Aorta (tissue), 5 donors: ENCODE measurements around the gene CEACAM19. TPM values are rescaled to one million over a fixed set of nuclear protein-coding genes. Genes with fewer than 3 reads are reported as not detected.

ENCODE experiments used
- ATAC-seq: fragments of 200-7000 bp; cut with Tn5 transposase; one replicate; pipeline ENCODE4 v1.9.1; 2022; ENCODE audit warnings: moderate library complexity; ENCODE audit not compliant: low FRiP score
- DNase-seq, 2 donors: peaks; one replicate each; pipeline ENCODE4 v3.0.0-alpha.2; 2020
- H3K27ac ChIP-seq, 2 donors: one replicate each; pipeline ENCODE4 v1.5.1; 2013; ENCODE audit warnings: low read length in 2 of 2, mild to moderate bottlenecking in 2 of 2, moderate library complexity in 2 of 2, control low read depth in 1 of 2, inconsistent platforms in 1 of 2, low read depth in 1 of 2
- H3K27me3 ChIP-seq, 2 donors: one replicate each; pipeline ENCODE4 v1.6.1; 2013; ENCODE audit warnings: control low read depth in 1 of 2, low read length in 1 of 2, mild to moderate bottlenecking in 1 of 2, moderate library complexity in 1 of 2; ENCODE audit not compliant: insufficient read depth in 2 of 2, control insufficient read depth in 1 of 2
- H3K36me3 ChIP-seq, 2 donors: one replicate each; pipeline ENCODE4 v1.6.1; 2013; ENCODE audit warnings: control low read depth in 1 of 2, low read length in 1 of 2, mild to moderate bottlenecking in 1 of 2; ENCODE audit not compliant: insufficient read depth in 2 of 2, control insufficient read depth in 1 of 2
- H3K4me1 ChIP-seq, 2 donors: one replicate each; pipeline ENCODE4 v1.6.1; 2013; ENCODE audit warnings: low read length in 2 of 2, control low read depth in 1 of 2, mild to moderate bottlenecking in 1 of 2, moderate library complexity in 1 of 2; ENCODE audit not compliant: insufficient read depth in 2 of 2, control insufficient read depth in 1 of 2
- H3K4me3 ChIP-seq, 2 donors: one replicate each; pipeline ENCODE4 v1.5.1; 2013; ENCODE audit warnings: low read length in 2 of 2, control low read depth in 1 of 2, mild to moderate bottlenecking in 1 of 2
- H3K9me3 ChIP-seq: one replicate; pipeline ENCODE4 v1.6.1; 2013; ENCODE audit warnings: mild to moderate bottlenecking, low read length; ENCODE audit not compliant: control insufficient read depth
- WGBS, 2 donors: extraction: QIAGEN DNeasy Blood & Tissue Kit; methylation state at CpG; one replicate each; pipeline ENCODE4 v1.1.7; 2013; 5-methylcytosine and 5-hydroxymethylcytosine counted together
- intact Hi-C, 2 donors: fragments of 100-400 bp; cut with DNase I; formaldehyde crosslinking; loops; one replicate each; pipeline versions ENCODE4 v1.14.2 to v1.15.0; 2022
- polyA plus RNA-seq, 2 donors: library from polyadenylated mRNA; stranded (reverse); fragments of 200-250 nt; gene quantifications; one replicate each; pipeline ENCODE4 v1.2.3, GENCODE V29; 2013
- total RNA-seq, 2 donors: library from RNA; stranded (reverse); fragmentation: NEBNext Ultra II Directional; extraction: Animal tissue kit (Norgen Biotek cat#: 25700); gene quantifications; one replicate each; pipeline ENCODE4 v1.2.1, GENCODE V29; 2021
- donor health status: healthy with polysubstance abuse.
- donor health status: Bipolar disorder and iron deficiency.
- donor health status: DM: no; HTN: no; CAD: no.
- donor health status: DM: no; HTN: no; CAD: no.
- donor health status: DM: yes; HTN: yes; CAD: no.

The CEACAM19 gene
- total and polyA plus RNA-seq, 4 donors: 1.8 to 18.4 (median 12.7) TPM

DNA sequence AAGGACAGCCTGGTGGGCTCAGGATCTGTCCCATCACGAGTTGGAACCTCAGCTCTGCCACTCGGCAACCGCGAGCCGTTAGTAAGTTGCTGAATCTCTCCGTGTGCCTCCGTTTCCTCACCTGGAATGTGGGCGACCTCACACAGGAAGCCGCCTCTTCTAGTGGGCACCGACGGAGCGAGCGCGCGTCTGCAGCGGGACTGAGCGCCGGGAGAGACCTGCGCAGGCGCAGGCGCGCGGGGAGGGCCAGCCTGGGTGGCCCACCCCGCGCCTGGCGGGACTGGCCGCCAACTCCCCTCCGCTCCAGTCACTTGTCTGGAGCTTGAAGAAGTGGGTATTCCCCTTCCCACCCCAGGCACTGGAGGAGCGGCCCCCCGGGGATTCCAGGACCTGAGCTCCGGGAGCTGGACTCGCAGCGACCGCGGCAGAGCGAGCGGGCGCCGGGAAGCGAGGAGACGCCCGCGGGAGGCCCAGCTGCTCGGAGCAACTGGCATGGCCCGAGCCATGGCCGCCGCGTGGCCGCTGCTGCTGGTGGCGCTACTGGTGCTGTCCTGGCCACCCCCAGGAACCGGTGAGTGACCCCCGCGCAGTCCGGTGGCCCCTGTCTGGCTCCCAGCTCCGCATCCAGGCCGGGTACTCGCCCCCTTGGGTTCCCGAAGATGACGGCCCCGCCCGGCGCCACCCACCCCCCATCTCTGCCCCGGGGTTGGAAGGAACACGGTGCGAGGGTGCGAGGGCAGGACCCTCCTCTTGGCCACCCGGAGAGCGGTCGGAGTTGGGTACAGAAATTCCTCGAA, 27.5 kb upstream of the CEACAM19 start, which contains the start of gene PVR:
PVR (plus strand) TSS at position 306 of the 797 bp plus-strand sequence; CDS start at position 493, 187 bp downstream.
- intact Hi-C loops: no loop called here
- no peaks in the 10 kb centered on the region for H3K27me3 ChIP-seq
- ATAC-seq: peak; percentile 93
- peak within 1 kb of the TSS in 1 of 2 donors; percentile 49 for H3K27ac ChIP-seq
- peak within 1 kb of the TSS; percentile 64 to 97 for H3K4me3 ChIP-seq
- no peaks in the 10 kb centered on the region for H3K36me3 ChIP-seq
- no peaks in the 10 kb centered on the region for H3K4me1 ChIP-seq
- peak; percentile 85 to 92 for DNase-seq
- no peaks in the 10 kb centered on the region for H3K9me3 ChIP-seq
- WGBS, 2 donors: 0 to 1% methylated on average over 65 to 70 of the region's 70 CpGs

- WGBS, 2 donors: 3 to 5% methylated on average over 13 of the region's 13 CpGs
- DNase-seq: peak; percentile 57 to 81
- no peaks in the 10 kb centered on the region for H3K9me3 ChIP-seq
- H3K36me3 ChIP-seq: no peaks in the 10 kb centered on the region
- H3K4me3 ChIP-seq: peak overlapping the region; percentile 64 to 97
- H3K4me1 ChIP-seq: no peaks in the 10 kb centered on the region
- no peaks in the 10 kb centered on the region for H3K27me3 ChIP-seq
- ATAC-seq: peak; percentile 64
- H3K27ac ChIP-seq: no peak overlapping the region
- intact Hi-C loops: no loop called here
Measured at GRCh38 chr19:44644402-44645016, 26.8 kb upstream of the CEACAM19 start.

- ATAC-seq (no peak), DNase-seq (peak; percentile 6 to 14)
- Histone ChIP-seq H3K27ac (no peak overlapping the region), H3K4me3 (no peak overlapping the region), H3K27me3 (no peaks in the 10 kb centered on the region), H3K36me3 (peaks cover 0 to 7% of the 10 kb centered on the region in 2 donors), H3K9me3 (no peaks in the 10 kb centered on the region), H3K4me1 (no peaks in the 10 kb centered on the region)
- intact Hi-C loops: no loop called here
- WGBS, 2 donors: 81 to 91% methylated on average over 8 of the region's 8 CpGs
Measured at GRCh38 chr19:44645407-44646048, 25.8 kb upstream of the CEACAM19 start.

DNA sequence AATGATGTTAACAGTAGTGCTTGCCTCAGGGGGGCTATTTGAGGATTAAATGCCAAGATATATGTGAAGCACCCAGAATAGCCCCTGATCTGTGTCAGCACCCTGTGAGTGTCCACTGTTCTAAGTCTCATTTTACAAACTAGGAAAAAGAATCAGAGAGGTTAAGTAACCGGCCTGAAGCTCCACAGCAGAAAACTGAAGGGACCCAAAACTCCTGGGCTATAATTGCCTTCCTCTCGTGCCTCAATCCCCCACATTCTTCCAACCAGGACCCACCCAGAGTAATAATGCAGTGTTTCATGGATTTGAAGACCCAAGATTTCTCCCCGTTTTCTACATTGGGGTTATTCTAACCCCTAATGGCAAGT, 25.2 kb upstream of the CEACAM19 start:
- ATAC-seq: no peak
- WGBS, 2 donors: 93 to 96% methylated on average over 3 of the region's 3 CpGs
- intact Hi-C loops: no loop called here
- Histone ChIP-seq H3K27me3 (no peaks in the 10 kb centered on the region), H3K9me3 (no peaks in the 10 kb centered on the region), H3K27ac (no peak overlapping the region), H3K4me1 (no peaks in the 10 kb centered on the region), H3K36me3 (peaks cover 0 to 7% of the 10 kb centered on the region in 2 donors), H3K4me3 (no peak overlapping the region)
- peak in 1 of 2 donors; percentile 4 for DNase-seq

DNA sequence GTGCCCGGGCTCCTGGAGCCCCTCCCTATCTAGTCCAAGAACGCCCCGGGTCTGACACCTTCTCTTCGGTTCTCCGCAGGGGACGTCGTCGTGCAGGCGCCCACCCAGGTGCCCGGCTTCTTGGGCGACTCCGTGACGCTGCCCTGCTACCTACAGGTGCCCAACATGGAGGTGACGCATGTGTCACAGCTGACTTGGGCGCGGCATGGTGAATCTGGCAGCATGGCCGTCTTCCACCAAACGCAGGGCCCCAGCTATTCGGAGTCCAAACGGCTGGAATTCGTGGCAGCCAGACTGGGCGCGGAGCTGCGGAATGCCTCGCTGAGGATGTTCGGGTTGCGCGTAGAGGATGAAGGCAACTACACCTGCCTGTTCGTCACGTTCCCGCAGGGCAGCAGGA, 24.1 kb upstream of the CEACAM19 start:
- H3K36me3 ChIP-seq: peaks cover 0 to 9% of the 10 kb centered on the region in 2 donors
- peak; percentile 52 to 73 for DNase-seq
- no peaks in the 10 kb centered on the region for H3K4me1 ChIP-seq
- no peaks in the 10 kb centered on the region for H3K27me3 ChIP-seq
- ATAC-seq: no peak
- intact Hi-C loops: no loop called here
- 22 to 67% methylated on average over 31 of the region's 31 CpGs for WGBS, 2 donors
- H3K27ac ChIP-seq: no peak overlapping the region
- no peaks in the 10 kb centered on the region for H3K9me3 ChIP-seq
- no peak overlapping the region for H3K4me3 ChIP-seq

DNA sequence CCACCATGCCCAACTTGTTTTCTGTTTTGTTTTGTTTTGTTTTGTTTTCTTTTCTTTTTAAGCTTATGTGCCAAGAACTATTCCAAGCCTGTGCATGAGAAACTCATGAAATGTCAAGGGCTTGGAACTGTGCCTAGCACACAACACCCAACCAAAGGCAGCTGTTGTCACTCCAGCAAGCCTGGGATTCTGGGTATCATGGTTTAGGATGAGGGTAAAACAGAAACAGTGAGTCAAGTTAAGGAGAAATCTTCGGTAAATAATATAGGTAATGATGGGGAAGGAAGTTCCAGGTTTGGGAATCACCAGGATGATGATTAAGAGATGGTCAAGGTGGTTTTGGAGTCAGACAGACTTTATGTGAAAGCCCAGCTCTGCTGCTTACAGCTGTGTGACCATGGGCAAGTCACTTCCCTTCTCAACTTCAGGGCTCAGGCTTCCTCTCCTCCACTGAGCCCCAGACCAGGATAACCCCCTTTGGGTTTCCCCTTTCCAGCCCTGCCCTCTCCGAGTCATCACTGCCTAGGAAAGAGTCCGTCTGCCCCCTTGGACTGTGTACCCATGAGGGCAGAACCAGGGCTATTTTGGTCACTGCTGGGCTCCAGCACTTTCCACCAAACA, 22.5 kb upstream of the CEACAM19 start:
- Histone ChIP-seq H3K36me3 (peaks cover 0 to 9% of the 10 kb centered on the region in 2 donors), H3K9me3 (no peaks in the 10 kb centered on the region), H3K4me3 (no peak overlapping the region), H3K27me3 (no peaks in the 10 kb centered on the region), H3K27ac (no peak overlapping the region), H3K4me1 (no peaks in the 10 kb centered on the region)
- 34 to 54% methylated on average over 3 of the region's 3 CpGs for WGBS, 2 donors
- intact Hi-C loops: no loop called here
- ATAC-seq (no peak), DNase-seq (peak; percentile 46 to 67)

DNA sequence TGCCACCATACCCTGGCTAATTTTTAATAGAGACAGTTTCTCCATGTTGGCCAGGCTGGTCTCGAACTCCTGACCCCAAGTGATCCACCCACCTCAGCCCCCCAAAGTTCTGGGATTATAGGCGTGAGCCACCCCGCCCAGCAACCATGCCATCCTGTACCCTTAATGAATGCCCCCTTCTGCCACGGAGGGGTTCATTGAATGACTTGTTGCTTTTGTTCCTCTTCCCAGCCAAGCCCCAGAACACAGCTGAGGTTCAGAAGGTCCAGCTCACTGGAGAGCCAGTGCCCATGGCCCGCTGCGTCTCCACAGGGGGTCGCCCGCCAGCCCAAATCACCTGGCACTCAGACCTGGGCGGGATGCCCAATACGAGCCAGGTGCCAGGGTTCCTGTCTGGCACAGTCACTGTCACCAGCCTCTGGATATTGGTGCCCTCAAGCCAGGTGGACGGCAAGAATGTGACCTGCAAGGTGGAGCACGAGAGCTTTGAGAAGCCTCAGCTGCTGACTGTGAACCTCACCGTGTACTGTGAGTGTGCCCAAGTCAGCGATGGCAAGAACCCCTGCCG, 21.6 kb upstream of the CEACAM19 start:
- Histone ChIP-seq H3K27me3 (no peaks in the 10 kb centered on the region), H3K9me3 (no peaks in the 10 kb centered on the region), H3K27ac (no peak overlapping the region), H3K4me1 (no peaks in the 10 kb centered on the region), H3K4me3 (no peak overlapping the region), H3K36me3 (peaks cover 0 to 9% of the 10 kb centered on the region in 2 donors)
- ATAC-seq (no peak), DNase-seq (peak in 1 of 2 donors; percentile 35)
- WGBS, 2 donors: 86 to 91% methylated on average over 15 of the region's 15 CpGs
- intact Hi-C loops: no loop called here

- ATAC-seq (no peak), DNase-seq (peak in 1 of 2 donors; percentile 24)
- Histone ChIP-seq H3K27me3 (no peaks in the 10 kb centered on the region), H3K4me3 (no peak overlapping the region), H3K27ac (no peak overlapping the region), H3K9me3 (no peaks in the 10 kb centered on the region), H3K36me3 (peaks cover 0 to 9% of the 10 kb centered on the region in 2 donors), H3K4me1 (no peaks in the 10 kb centered on the region)
- whole genome bisulfite sequencing, 2 donors: 94 to 95% methylated on average over 5 of the region's 5 CpGs
- intact Hi-C loops: no loop called here
Measured at GRCh38 chr19:44653343-44653742, 17.9 kb upstream of the CEACAM19 start.
